ENCODE measurements around the gene VWA3B.
A peak's percentile ranks its signal among the peaks of the same experiment; 100 is the strongest.
"Not testable (repeated sequence)": the region's sequence is repeated elsewhere in the genome, so short reads cannot be mapped to it uniquely, and the experiment has no call there.

The VWA3B gene

GRCh38 chr2:98317214-98317613 is 230.2 kb downstream of the VWA3B start:
- no peak overlapping the region for H3K4me3 ChIP-seq (ENCODE audit: low read depth, low read length)

- not testable (repeated sequence) for H3K4me3 ChIP-seq (ENCODE audit: low read depth, low read length)
Measured at GRCh38 chr2:98320171-98320570, 233.2 kb downstream of the VWA3B start.

DNA sequence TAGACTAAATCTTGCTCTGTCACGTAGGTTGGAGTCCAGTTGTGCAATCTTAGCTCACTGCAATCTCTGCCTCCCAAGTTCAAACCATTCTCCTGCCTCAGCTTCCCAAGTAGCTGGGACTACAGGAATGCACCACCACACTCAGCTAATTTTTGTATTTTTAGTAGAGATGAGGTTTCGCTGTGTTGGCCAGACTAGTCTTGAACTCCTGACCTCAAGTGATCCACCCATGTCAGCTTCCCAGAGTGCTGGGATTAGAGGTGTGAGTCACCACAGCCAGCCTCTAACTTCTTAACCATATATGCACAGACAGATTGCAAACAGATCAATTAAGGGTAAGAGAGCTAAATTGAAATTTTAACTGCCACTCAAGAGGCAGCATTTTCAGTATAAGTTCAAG is 237.2 kb downstream of the VWA3B start:
- H3K4me3 ChIP-seq (ENCODE audit: low read depth, low read length): no peak overlapping the region

GRCh38 chr2:98327776-98328175 is 240.8 kb downstream of the VWA3B start:
- H3K4me3 ChIP-seq (ENCODE audit: low read depth, low read length): no peak overlapping the region

DNA sequence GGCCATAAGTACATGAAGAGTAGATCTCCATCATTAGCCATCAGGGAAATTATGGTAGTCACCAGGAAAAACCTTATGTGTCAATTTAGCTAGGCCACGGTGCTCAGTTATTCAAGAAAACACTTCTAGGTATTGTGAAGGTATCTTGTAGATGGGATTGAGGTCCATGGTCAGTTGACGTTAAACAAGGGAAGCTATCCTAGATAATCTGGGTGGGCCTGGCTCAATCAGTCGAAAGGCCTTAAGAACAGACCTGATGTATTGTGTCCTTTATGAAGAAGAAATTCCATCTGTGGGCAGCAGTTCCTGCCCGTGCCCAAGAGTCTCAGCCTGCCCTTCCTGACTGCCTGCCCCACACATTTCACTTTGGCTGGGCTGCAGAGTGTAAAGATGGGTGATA is 242.6 kb downstream of the VWA3B start:
- H3K4me3 ChIP-seq (ENCODE audit: low read depth, low read length): no peak overlapping the region

GRCh38 chr2:98332989-98333388 is 246.0 kb downstream of the VWA3B start:
- H3K4me3 ChIP-seq (ENCODE audit: low read depth, low read length): no peak overlapping the region

- no peak overlapping the region for H3K4me3 ChIP-seq (ENCODE audit: low read depth, low read length)
Measured at GRCh38 chr2:98333922-98334321, 247.0 kb downstream of the VWA3B start.

DNA sequence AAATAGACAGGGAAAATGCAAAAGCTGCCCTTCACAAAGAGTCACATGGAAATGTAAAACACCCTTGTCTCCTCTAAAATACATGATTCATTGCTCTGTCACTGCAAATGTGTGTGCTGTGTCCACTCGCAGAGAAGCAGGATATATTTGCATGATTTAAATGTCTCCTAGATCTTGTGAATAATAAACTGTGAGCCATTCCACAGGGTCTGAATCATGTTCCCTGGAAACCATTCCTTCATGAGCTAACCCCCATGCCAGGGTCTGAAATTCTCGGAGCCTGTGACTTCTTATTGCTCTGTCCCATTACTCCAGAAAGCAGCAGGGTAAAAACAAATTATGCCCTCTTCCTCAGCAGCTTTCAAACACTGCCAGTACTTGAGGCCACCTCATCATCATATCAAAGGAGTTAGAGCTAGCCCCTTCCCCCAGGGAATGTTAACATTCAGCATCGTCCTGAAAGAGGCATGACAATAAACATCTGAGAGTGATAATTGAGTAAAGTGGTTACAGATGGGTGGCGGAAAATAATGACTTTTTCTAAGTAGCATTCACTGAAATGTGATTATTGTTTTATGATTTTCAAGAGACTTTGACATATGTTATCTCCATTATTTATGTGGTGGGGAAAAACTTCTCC is 247.6 kb downstream of the VWA3B start:
- no peak overlapping the region for H3K4me3 ChIP-seq (ENCODE audit: low read depth, low read length)

- no peak overlapping the region for H3K4me3 ChIP-seq (ENCODE audit: low read depth, low read length)
Measured at GRCh38 chr2:98335271-98335670, 248.3 kb downstream of the VWA3B start.

DNA sequence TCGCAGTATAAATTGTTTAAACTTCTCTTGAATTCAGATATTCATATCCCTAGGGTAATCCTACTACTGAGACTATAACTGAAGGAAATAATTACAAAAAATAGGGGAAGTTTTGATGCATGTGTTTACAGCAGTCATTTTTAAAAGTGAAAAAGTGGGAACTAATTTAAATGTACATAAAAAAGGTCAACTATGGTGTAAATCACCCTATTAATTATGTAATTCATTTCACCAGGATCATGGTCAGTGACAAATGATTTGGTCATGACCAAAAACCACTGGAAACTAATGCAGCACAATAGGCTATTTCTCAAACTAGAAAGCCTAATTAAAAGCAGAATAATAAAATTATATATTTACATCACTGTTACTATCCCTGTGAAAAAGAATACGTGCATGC is 254.3 kb downstream of the VWA3B start:
- H3K4me3 ChIP-seq (ENCODE audit: low read depth, low read length): no peak overlapping the region

DNA sequence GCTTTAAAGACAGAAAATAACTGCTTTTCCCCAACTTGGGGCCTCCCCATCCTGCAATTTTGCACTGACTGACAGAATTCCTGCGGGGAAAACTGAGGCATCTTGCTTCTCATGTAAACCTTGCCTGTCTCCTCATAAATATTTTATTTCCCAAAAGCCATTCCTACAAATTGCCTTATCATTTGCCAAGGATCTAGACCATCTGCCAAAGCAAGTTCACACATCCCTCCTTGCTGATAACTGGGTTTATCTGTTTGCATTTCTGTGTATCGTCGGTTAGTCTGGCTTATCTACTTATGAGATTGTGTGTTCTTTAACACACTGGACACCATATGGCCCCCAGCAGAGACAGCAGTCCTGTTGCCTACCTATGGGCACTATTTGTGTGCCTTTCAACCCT is 256.3 kb downstream of the VWA3B start:
- H3K4me3 ChIP-seq (ENCODE audit: low read depth, low read length): no peak overlapping the region

GRCh38 chr2:98346311-98347236 is 259.6 kb downstream of the VWA3B start, which contains the start of gene CNGA3:
Gene CNGA3 (plus strand): TSS chr2:98346456. CDS start chr2:98369976, 23,520 bp downstream.
- H3K4me3 ChIP-seq (ENCODE audit: low read depth, low read length): peak within 1 kb of the TSS; percentile 6

DNA sequence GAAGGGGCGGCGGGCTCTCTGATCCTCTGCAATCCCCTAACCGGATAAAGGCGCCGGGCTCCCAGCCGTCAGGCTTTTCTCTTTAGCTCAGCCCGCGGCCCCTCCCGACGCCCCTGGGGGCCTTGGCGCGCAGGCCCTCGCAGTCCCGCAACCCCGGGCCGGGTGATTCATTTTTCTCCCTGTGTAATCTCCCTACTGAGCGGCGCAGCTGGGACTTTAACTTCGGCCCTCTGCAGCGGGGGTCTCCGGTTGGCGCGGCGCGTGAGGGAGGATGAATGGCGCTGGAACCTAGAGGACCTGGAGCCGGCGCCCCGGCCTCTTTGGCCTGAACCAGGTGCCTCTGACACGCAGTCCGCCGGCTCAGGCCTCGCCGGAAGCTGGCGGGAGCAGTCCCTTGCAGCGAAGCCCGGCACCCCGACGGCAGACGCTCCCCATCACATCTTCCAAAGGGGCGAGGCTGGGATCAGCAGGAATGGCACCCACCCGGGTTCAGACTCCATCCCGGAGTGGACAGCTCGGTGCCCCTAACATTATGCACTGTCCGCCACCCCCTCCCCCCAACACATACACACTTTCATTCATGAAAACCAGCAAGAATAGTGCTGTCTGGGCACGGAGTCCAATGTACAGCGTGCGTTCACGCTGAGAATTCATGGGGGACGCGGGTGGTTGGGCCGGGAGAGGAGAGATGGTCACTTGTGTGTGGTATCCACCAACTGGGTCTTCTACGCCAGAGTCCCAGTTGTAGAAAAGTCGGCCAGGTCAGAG is 260.5 kb downstream of the VWA3B start:
- no peak overlapping the region for H3K4me3 ChIP-seq (ENCODE audit: low read depth, low read length)

GRCh38 chr2:98348066-98348561 is 261.1 kb downstream of the VWA3B start:
- no peak overlapping the region for H3K4me3 ChIP-seq (ENCODE audit: low read depth, low read length)

DNA sequence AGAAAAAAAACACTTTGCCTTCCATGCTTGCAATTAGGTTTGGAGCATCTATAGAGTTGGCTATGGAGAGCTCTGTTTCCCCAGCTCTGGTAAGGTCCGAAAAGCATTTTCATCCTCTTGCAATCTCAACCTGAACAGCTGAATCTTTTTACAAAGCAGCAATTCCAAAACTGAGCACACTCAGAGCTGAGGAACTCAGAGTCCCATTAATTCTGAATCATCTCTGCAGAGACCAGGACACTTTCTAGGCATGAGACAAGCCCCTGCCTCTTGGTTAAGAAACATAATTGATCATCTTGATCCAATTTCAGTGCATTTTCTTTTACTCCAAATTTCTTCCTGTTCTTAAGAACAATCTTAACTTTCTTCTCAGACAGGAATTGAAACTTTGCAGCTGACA is 263.4 kb downstream of the VWA3B start:
- no peak overlapping the region for H3K4me3 ChIP-seq (ENCODE audit: low read depth, low read length)

GRCh38 chr2:98355881-98356280 is 268.9 kb downstream of the VWA3B start:
- no peak overlapping the region for H3K4me3 ChIP-seq (ENCODE audit: low read depth, low read length)

DNA sequence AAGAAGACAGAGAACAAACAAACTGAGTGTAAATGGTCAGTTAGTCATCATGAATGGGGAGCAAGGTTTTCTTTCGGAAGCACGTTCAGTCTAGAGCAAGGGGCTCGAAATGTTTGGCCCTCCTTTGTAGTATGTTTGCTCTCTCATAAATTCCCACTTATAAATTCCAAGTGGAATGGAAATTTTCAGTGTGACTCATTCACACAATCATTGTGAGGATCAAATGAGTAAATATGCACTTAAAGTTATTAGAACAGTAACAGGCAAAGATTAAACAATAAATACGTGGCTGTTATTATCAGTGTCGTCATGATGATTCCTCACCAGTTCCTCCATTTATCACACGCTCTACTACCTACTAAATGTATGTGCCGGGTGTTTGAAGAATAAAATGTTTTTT is 269.8 kb downstream of the VWA3B start:
- H3K4me3 ChIP-seq (ENCODE audit: low read depth, low read length): no peak overlapping the region

DNA sequence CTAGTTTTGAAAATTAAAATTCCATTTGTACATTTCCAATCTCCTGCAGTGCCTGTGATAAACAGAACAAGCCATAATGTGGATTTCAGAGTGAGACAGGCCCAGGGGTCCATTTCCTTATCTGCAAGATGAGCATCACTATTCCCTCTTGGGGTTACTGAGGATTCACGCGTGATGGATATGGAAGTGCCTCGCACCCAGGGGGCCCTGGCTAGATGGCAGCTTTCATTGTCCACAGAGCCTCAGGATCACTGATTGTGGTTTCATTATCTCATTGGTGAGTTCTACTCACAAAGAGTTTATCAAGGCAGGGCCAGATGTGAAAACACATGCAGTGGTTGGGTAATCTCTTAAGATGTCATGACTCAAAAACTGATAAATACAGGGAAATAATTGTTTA is 270.9 kb downstream of the VWA3B start:
- H3K4me3 ChIP-seq (ENCODE audit: low read depth, low read length): no peak overlapping the region

DNA sequence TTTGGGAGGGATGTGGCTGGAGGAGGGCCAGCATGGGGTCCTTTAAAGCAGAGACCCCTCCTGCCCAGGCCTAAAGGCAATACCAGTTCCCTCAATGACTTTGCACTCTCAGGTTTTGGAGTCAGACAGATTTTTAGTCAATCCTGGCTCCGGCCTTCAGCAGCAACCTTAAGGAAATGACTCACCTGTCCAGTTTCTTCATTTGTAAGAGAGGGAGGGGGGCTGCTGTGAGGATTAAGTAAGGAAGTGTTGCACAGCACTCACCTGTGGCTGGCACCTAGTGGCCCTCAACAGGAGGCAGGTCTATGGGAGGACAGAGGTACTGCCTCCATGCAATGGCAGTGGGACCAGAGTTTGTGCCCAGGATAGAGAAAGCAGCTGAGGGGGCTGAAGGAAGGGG is 273.0 kb downstream of the VWA3B start:
- no peak overlapping the region for H3K4me3 ChIP-seq (ENCODE audit: low read depth, low read length)

Data from iPS-11a (cell line).